HG03103 (cell line): ENCODE results near the gene DHRS4L2.

Experiments
- ATAC-seq: cut with Tn5 transposase; IDR thresholded peaks from one replicate; pipeline ENCODE4 v1.9.1; 2021; ENCODE audit warnings: low read depth; ENCODE audit not compliant: unreplicated experiment

The DHRS4L2 gene

GRCh38 chr14:24051789-24052655, 63.3 kb downstream of the DHRS4L2 start, which contains the start of gene CARMIL3:
TSS of gene CARMIL3 (plus strand) at chr14:24052009. CDS start at chr14:24052154, 145 bp downstream.
- no peak for ATAC-seq

GRCh38 chr14:24052656-24053547, 64.2 kb downstream of the DHRS4L2 start:
- no peak for ATAC-seq

GRCh38 chr14:24053548-24054323, 65.0 kb downstream of the DHRS4L2 start:
- no peak for ATAC-seq

- ATAC-seq = no peak
Observed at GRCh38 chr14:24054324-24054641, 65.6 kb downstream of the DHRS4L2 start.

- no peak for ATAC-seq
Observed at GRCh38 chr14:24054646-24055045, 65.9 kb downstream of the DHRS4L2 start.
